MM.1S (cell line): ENCODE results near the gene TNS2.

Source experiments
- EZH2 ChIP-seq: fragments of 300-600 bp; sonication (generic); optimal IDR thresholded peaks from 2 replicates; pipeline ENCODE3; 2017; ENCODE audit warnings: low read depth, mild to moderate bottlenecking, antibody characterized with exemption, low read length, mixed read lengths
- TF ChIP-seq, protein P1 (sequence below): fragments of 300-600 bp; sonication (generic); IDR thresholded peaks from 2 replicates; pipeline ENCODE4 v1.5.1; 2016; ENCODE audit warnings: antibody characterized with exemption, low read length, mixed read lengths

- TF ChIP-seq, protein P1, sequence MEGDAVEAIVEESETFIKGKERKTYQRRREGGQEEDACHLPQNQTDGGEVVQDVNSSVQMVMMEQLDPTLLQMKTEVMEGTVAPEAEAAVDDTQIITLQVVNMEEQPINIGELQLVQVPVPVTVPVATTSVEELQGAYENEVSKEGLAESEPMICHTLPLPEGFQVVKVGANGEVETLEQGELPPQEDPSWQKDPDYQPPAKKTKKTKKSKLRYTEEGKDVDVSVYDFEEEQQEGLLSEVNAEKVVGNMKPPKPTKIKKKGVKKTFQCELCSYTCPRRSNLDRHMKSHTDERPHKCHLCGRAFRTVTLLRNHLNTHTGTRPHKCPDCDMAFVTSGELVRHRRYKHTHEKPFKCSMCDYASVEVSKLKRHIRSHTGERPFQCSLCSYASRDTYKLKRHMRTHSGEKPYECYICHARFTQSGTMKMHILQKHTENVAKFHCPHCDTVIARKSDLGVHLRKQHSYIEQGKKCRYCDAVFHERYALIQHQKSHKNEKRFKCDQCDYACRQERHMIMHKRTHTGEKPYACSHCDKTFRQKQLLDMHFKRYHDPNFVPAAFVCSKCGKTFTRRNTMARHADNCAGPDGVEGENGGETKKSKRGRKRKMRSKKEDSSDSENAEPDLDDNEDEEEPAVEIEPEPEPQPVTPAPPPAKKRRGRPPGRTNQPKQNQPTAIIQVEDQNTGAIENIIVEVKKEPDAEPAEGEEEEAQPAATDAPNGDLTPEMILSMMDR: no peak
- TF ChIP-seq EZH2: no peak
Measured at GRCh38 chr12:53113136-53113705, 63.4 kb downstream of the TNS2 start.
